ENCODE measurements around the gene GRIK4.

DNA sequence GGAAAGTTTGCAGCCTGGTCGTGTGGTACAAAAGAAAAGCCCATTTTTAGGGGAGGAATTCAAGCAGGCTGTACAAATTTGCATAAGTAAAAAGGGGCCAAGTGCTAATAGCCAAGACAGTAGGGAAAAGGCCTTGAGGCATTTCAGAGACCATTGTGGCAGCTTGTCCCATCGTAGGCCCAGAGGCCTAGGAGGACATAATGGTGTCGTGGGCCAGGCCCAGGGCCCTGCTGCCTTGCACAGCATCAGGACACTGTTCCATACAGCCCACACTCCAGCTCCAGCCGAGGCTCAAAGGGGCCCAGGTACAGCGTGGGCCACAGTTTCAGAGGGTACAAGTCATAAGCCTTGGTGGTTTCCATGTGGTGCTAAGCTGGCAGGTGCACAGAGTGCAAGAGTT lies 106.9 kb downstream of the GRIK4 start:
- TF ChIP-seq POLR2A (IDR thresholded peaks at IDR 0.05), result no peak
- TF ChIP-seq, protein P1, sequence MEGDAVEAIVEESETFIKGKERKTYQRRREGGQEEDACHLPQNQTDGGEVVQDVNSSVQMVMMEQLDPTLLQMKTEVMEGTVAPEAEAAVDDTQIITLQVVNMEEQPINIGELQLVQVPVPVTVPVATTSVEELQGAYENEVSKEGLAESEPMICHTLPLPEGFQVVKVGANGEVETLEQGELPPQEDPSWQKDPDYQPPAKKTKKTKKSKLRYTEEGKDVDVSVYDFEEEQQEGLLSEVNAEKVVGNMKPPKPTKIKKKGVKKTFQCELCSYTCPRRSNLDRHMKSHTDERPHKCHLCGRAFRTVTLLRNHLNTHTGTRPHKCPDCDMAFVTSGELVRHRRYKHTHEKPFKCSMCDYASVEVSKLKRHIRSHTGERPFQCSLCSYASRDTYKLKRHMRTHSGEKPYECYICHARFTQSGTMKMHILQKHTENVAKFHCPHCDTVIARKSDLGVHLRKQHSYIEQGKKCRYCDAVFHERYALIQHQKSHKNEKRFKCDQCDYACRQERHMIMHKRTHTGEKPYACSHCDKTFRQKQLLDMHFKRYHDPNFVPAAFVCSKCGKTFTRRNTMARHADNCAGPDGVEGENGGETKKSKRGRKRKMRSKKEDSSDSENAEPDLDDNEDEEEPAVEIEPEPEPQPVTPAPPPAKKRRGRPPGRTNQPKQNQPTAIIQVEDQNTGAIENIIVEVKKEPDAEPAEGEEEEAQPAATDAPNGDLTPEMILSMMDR (IDR thresholded peaks at IDR 0.05), result no peak
